ENCODE data around the gene GNAT3. TPM values are rescaled to one million over a fixed set of nuclear protein-coding genes. Genes with fewer than 3 reads are reported as not detected.

GNAT3 gene
- total RNA-seq, 1 donor from 2014 or later, result not detected

DNA sequence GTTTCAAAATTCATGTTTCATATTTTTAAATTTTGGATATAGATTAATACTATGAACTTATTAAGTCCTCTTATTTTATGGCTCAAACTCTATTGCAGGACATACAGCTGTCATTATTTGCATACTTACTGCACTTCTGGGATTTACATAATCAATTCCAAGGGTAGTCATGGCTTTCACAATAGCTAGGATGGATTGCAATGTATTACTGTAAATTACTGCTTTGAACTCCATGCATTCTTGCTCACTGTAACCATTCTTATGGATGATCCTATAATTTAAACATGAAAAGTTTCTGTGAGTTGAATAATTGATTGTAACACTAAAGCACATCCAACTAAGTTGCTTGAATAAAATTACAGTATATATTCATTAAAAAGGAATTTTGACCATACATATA, 23.5 kb downstream of the GNAT3 start:
- Histone ChIP-seq H3K27ac (ENCODE audit: low read depth, low read length) (no peak overlapping the region), H3K9ac (ENCODE audit: low read depth in 1 of 3, low read length in 3 of 3) (no peak overlapping the region), H3K4me1 (ENCODE audit: control insufficient read depth in 3 of 3, insufficient read depth in 3 of 3, low read length in 3 of 3) (peaks cover 0 to 6% (median 0%) of the 10 kb centered on the region in 3 donors), H3K36me3 (ENCODE audit: control insufficient read depth in 3 of 3, insufficient read depth in 3 of 3, low read length in 3 of 3) (no peaks in the 10 kb centered on the region), H3K4me3 (ENCODE audit: low read length in 3 of 3) (no peak overlapping the region), H3K9me3 (ENCODE audit: control insufficient read depth in 3 of 3, low read length in 3 of 3) (no peaks in the 10 kb centered on the region), H3K27me3 (ENCODE audit: control insufficient read depth in 3 of 3, insufficient read depth in 3 of 3, low read length in 3 of 3) (no peaks in the 10 kb centered on the region)

DNA sequence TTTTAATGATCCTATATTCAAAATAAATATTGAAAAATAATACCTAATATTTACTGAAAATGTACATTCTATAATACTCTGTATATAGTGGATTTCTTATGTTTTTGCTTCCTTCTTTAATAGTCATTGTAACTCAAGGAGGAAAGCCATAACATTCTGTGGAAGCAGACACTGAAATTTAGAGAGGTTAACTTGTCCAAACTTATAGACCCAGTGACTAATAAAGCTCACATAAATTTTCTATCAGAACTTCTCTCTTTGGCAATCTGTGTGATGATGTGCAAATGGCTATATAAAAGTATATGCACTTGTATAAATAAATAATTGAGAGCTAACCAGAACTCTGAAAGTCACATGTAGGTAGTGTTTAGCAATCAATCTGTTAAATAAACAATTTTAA, 26.1 kb downstream of the GNAT3 start:
- Histone ChIP-seq H3K9me3 (ENCODE audit: control insufficient read depth in 3 of 3, low read length in 3 of 3) (no peaks in the 10 kb centered on the region), H3K4me1 (ENCODE audit: control insufficient read depth in 3 of 3, insufficient read depth in 3 of 3, low read length in 3 of 3) (peaks cover 0 to 6% (median 0%) of the 10 kb centered on the region in 3 donors), H3K9ac (ENCODE audit: low read depth in 1 of 3, low read length in 3 of 3) (no peak overlapping the region), H3K4me3 (ENCODE audit: low read length in 3 of 3) (no peak overlapping the region), H3K27ac (ENCODE audit: low read depth, low read length) (no peak overlapping the region), H3K27me3 (ENCODE audit: control insufficient read depth in 3 of 3, insufficient read depth in 3 of 3, low read length in 3 of 3) (no peaks in the 10 kb centered on the region), H3K36me3 (ENCODE audit: control insufficient read depth in 3 of 3, insufficient read depth in 3 of 3, low read length in 3 of 3) (no peaks in the 10 kb centered on the region)

DNA sequence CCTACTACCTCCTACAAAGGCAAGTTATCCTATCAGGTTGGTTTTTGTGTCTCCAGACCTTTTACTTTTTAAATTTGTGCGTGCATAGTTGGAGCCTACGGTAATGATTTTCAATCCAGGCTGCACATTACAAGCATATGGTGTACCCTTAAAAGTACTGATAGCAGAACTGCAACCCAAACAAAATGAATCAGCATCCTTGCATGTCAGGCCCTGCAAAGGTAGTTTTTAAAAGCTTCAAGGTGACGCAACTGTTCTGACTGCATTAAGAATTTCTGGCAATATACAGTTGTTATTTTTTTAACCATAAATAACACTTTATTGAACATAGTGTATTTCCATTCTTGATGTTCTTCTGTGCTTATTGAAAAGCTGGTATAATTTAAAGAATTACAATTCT, 28.9 kb downstream of the GNAT3 start:
- Histone ChIP-seq H3K9ac (ENCODE audit: low read depth in 1 of 3, low read length in 3 of 3) (no peak overlapping the region), H3K27me3 (ENCODE audit: control insufficient read depth in 3 of 3, insufficient read depth in 3 of 3, low read length in 3 of 3) (no peaks in the 10 kb centered on the region), H3K27ac (ENCODE audit: low read depth, low read length) (no peak overlapping the region), H3K36me3 (ENCODE audit: control insufficient read depth in 3 of 3, insufficient read depth in 3 of 3, low read length in 3 of 3) (no peaks in the 10 kb centered on the region), H3K4me3 (ENCODE audit: low read length in 3 of 3) (no peak overlapping the region), H3K9me3 (ENCODE audit: control insufficient read depth in 3 of 3, low read length in 3 of 3) (no peaks in the 10 kb centered on the region), H3K4me1 (ENCODE audit: control insufficient read depth in 3 of 3, insufficient read depth in 3 of 3, low read length in 3 of 3) (peaks cover 0 to 2% (median 0%) of the 10 kb centered on the region in 3 donors)

DNA sequence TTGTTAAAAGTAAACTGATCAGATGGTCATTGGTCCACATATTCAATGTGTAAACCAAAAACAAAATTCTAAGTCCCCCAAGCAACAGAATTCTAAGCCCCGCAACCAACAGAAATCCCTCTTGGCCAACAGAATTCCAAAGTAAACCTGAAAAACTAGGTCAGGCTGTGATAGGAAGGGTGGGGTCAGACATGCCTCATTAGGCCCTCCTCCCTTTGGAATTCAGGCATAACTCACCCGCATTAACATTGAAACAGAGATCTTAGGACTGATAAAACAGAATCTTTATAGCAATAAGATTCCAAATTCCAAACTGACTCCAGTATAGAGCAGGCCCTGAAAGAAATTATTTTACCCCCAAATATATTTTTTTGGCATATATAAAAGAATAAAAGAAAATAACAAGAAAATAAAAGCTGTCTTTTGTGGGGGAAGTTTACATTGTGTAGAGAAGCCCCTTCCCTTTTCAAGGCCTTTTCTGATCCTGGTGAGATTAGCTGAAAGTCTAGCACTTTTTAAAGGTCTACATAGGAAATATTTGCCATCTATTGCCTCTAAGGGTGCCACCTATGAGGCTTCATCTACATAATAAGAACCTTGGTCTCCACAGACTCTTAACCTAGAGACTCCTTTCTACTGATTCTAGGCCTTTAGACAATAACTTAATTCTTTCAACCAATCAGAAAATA, 30.5 kb downstream of the GNAT3 start:
- no peak overlapping the region for H3K27ac ChIP-seq (ENCODE audit: low read depth, low read length)
- no peaks in the 10 kb centered on the region for H3K27me3 ChIP-seq (ENCODE audit: control insufficient read depth in 3 of 3, insufficient read depth in 3 of 3, low read length in 3 of 3)
- peaks cover 0 to 3% (median 0%) of the 10 kb centered on the region in 3 donors for H3K4me1 ChIP-seq (ENCODE audit: control insufficient read depth in 3 of 3, insufficient read depth in 3 of 3, low read length in 3 of 3)
- H3K4me3 ChIP-seq (ENCODE audit: low read length in 3 of 3), result no peak overlapping the region
- no peaks in the 10 kb centered on the region for H3K36me3 ChIP-seq (ENCODE audit: control insufficient read depth in 3 of 3, insufficient read depth in 3 of 3, low read length in 3 of 3)
- H3K9ac ChIP-seq (ENCODE audit: low read depth in 1 of 3, low read length in 3 of 3), result no peak overlapping the region
- no peaks in the 10 kb centered on the region for H3K9me3 ChIP-seq (ENCODE audit: control insufficient read depth in 3 of 3, low read length in 3 of 3)

DNA sequence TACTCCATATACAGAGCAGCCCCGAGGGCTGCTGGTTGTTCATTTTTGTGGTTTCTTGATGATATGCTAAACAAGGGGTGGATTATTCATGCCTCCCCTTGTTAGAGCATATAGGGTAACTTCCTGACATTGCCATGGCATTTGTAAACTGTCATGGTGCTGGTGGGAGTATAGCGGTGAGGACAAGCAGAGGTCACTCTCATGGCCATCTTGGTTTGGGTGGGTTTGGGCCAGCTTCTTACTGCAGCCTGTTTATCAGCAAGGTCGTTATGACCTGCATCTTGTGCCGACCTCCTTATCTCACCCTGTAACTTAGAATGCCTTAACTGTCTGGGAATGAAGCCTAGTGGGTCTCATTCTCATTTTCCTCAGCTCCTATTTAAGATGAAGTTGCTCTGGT, 31.3 kb downstream of the GNAT3 start:
- no peak overlapping the region for H3K27ac ChIP-seq (ENCODE audit: low read depth, low read length)
- peaks cover 0 to 3% (median 0%) of the 10 kb centered on the region in 3 donors for H3K4me1 ChIP-seq (ENCODE audit: control insufficient read depth in 3 of 3, insufficient read depth in 3 of 3, low read length in 3 of 3)
- no peaks in the 10 kb centered on the region for H3K9me3 ChIP-seq (ENCODE audit: control insufficient read depth in 3 of 3, low read length in 3 of 3)
- H3K9ac ChIP-seq (ENCODE audit: low read depth in 1 of 3, low read length in 3 of 3), result no peak overlapping the region
- no peaks in the 10 kb centered on the region for H3K36me3 ChIP-seq (ENCODE audit: control insufficient read depth in 3 of 3, insufficient read depth in 3 of 3, low read length in 3 of 3)
- no peak overlapping the region for H3K4me3 ChIP-seq (ENCODE audit: low read length in 3 of 3)
- H3K27me3 ChIP-seq (ENCODE audit: control insufficient read depth in 3 of 3, insufficient read depth in 3 of 3, low read length in 3 of 3), result no peaks in the 10 kb centered on the region

DNA sequence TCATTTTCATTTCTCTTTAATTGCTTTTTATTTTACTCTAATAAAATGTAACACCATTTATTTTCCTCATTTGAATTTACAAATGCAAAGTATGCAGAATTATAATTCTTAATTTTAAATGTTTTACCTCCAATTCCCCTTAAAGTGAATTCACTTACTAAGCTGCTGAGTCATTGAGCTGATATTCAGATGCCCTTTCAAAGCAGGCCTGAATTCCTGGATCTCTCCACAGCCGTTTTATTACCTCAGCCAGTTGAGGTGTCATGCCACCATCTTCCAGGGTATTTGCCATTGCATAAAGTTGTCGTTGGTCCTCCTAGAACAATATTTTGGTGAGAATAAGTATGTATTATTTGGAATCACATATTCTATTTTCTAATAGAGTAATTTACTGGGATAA, 33.2 kb downstream of the GNAT3 start:
- no peak overlapping the region for H3K9ac ChIP-seq (ENCODE audit: low read depth in 1 of 3, low read length in 3 of 3)
- no peaks in the 10 kb centered on the region for H3K36me3 ChIP-seq (ENCODE audit: control insufficient read depth in 3 of 3, insufficient read depth in 3 of 3, low read length in 3 of 3)
- H3K4me3 ChIP-seq (ENCODE audit: low read length in 3 of 3), result no peak overlapping the region
- peaks cover 0 to 3% (median 0%) of the 10 kb centered on the region in 3 donors for H3K4me1 ChIP-seq (ENCODE audit: control insufficient read depth in 3 of 3, insufficient read depth in 3 of 3, low read length in 3 of 3)
- H3K27me3 ChIP-seq (ENCODE audit: control insufficient read depth in 3 of 3, insufficient read depth in 3 of 3, low read length in 3 of 3), result no peaks in the 10 kb centered on the region
- H3K27ac ChIP-seq (ENCODE audit: low read depth, low read length), result no peak overlapping the region
- no peaks in the 10 kb centered on the region for H3K9me3 ChIP-seq (ENCODE audit: control insufficient read depth in 3 of 3, low read length in 3 of 3)

DNA sequence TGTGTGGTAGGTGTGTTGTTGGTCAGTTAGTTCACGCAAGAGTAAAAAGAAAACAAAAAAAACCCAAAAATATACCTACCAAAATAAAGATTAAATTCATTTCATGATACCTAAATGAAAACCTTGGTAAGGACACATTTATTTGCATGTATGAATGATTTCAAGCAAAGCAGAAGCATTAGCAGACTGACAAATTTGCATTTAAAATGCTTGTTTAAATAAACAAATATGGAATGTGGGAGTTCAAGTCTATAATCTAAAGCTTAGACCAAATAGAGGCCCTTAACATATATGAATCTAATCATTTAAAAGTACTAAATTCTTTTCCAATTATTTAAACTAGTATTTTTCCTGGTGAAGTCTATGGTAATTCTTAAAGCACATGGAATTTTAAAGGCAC, 35.8 kb downstream of the GNAT3 start:
- no peaks in the 10 kb centered on the region for H3K27me3 ChIP-seq (ENCODE audit: control insufficient read depth in 3 of 3, insufficient read depth in 3 of 3, low read length in 3 of 3)
- peaks cover 2 to 9% (median 8%) of the 10 kb centered on the region in 3 donors for H3K4me1 ChIP-seq (ENCODE audit: control insufficient read depth in 3 of 3, insufficient read depth in 3 of 3, low read length in 3 of 3)
- no peak overlapping the region for H3K4me3 ChIP-seq (ENCODE audit: low read length in 3 of 3)
- H3K9ac ChIP-seq (ENCODE audit: low read depth in 1 of 3, low read length in 3 of 3), result no peak overlapping the region
- no peak overlapping the region for H3K27ac ChIP-seq (ENCODE audit: low read depth, low read length)
- H3K9me3 ChIP-seq (ENCODE audit: control insufficient read depth in 3 of 3, low read length in 3 of 3), result no peaks in the 10 kb centered on the region
- no peaks in the 10 kb centered on the region for H3K36me3 ChIP-seq (ENCODE audit: control insufficient read depth in 3 of 3, insufficient read depth in 3 of 3, low read length in 3 of 3)

DNA sequence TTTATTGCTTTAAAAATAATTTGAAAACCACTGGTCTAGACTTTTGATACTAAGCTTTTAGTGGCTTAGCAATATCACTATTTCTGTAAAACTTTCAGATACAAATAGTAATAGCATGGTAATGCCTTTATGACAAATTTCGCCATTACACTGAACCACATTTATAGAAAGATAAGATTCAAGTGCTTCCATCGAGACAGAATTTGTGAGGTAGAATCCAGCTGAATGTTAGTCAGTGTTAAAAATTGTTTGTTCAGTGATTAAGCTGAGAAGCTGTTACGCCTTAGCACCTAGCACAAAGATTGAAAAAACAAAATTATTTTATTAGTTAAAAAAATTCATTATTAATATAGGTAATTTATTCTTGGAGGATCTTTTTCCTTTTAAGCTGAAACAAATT, 36.5 kb downstream of the GNAT3 start:
- Histone ChIP-seq H3K9me3 (ENCODE audit: control insufficient read depth in 3 of 3, low read length in 3 of 3) (no peaks in the 10 kb centered on the region), H3K4me1 (ENCODE audit: control insufficient read depth in 3 of 3, insufficient read depth in 3 of 3, low read length in 3 of 3) (peaks cover 2 to 9% (median 8%) of the 10 kb centered on the region in 3 donors), H3K4me3 (ENCODE audit: low read length in 3 of 3) (no peak overlapping the region), H3K36me3 (ENCODE audit: control insufficient read depth in 3 of 3, insufficient read depth in 3 of 3, low read length in 3 of 3) (no peaks in the 10 kb centered on the region), H3K27me3 (ENCODE audit: control insufficient read depth in 3 of 3, insufficient read depth in 3 of 3, low read length in 3 of 3) (no peaks in the 10 kb centered on the region), H3K27ac (ENCODE audit: low read depth, low read length) (no peak overlapping the region), H3K9ac (ENCODE audit: low read depth in 1 of 3, low read length in 3 of 3) (no peak overlapping the region)

DNA sequence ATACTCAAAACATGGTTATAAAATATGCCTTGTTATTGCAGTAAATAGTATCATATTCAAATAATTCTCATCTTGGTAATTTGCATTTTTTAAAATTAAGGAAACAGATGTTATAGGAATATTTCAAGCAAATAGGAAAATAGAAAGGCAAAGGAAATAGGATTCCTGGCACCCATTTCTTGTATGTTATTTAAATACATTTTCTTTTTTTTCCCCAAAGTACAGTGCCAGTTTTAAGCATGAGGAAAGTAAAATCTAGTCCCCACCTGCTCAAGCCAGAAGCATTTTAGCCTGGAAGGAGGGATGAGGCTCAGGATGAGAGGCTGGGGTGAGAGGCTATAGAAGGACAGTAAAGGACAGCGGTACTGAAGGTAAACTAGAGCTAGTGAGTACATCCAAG, 38.1 kb downstream of the GNAT3 start:
- no peak overlapping the region for H3K4me3 ChIP-seq (ENCODE audit: low read length in 3 of 3)
- H3K9ac ChIP-seq (ENCODE audit: low read depth in 1 of 3, low read length in 3 of 3), result no peak overlapping the region
- peaks cover 2 to 9% (median 8%) of the 10 kb centered on the region in 3 donors for H3K4me1 ChIP-seq (ENCODE audit: control insufficient read depth in 3 of 3, insufficient read depth in 3 of 3, low read length in 3 of 3)
- no peaks in the 10 kb centered on the region for H3K9me3 ChIP-seq (ENCODE audit: control insufficient read depth in 3 of 3, low read length in 3 of 3)
- no peaks in the 10 kb centered on the region for H3K27me3 ChIP-seq (ENCODE audit: control insufficient read depth in 3 of 3, insufficient read depth in 3 of 3, low read length in 3 of 3)
- H3K36me3 ChIP-seq (ENCODE audit: control insufficient read depth in 3 of 3, insufficient read depth in 3 of 3, low read length in 3 of 3), result no peaks in the 10 kb centered on the region
- H3K27ac ChIP-seq (ENCODE audit: low read depth, low read length), result no peak overlapping the region

DNA sequence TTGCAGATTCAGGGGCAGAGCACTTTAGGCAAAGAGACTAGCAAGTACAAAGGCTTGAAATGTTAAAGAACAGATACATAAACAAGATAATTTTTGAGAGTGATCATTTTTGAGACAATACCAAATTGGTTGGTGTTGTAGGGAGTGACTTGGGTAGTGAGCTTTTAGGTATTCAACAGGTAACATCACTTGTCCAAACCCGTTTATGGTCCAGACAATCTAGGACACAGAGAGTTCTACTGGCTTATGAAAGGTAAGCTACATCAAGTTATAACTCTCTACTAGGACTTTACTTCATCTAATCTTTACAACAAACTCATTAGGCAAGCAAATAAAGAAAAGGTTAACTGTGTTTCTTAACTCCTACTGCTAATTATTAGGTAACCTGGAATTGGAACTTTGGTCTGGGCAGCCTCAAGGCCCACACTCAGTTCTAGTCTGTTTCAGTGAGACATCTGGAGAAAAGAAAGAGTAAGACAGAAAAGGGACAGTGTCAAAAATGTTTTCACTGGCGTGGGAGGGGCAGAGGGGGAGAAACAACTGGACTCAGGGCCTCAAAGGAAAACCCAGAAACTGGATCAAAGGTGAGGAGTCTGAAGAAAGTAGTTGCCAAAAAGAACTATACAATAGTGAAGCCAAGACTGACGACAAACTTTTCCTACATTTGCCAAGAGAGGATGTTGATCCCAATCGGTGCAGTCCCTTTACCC, 39.2 kb downstream of the GNAT3 start:
- H3K4me1 ChIP-seq (ENCODE audit: control insufficient read depth in 3 of 3, insufficient read depth in 3 of 3, low read length in 3 of 3), result peaks cover 2 to 9% (median 6%) of the 10 kb centered on the region in 3 donors

More for the DNA sequence above, 39.2 kb downstream of the GNAT3 start:
- no peaks in the 10 kb centered on the region for H3K9me3 ChIP-seq (ENCODE audit: control insufficient read depth in 3 of 3, low read length in 3 of 3)
- no peak overlapping the region for H3K9ac ChIP-seq (ENCODE audit: low read depth in 1 of 3, low read length in 3 of 3)
- H3K4me3 ChIP-seq (ENCODE audit: low read length in 3 of 3), result no peak overlapping the region
- no peaks in the 10 kb centered on the region for H3K36me3 ChIP-seq (ENCODE audit: control insufficient read depth in 3 of 3, insufficient read depth in 3 of 3, low read length in 3 of 3)
- no peak overlapping the region for H3K27ac ChIP-seq (ENCODE audit: low read depth, low read length)
- no peaks in the 10 kb centered on the region for H3K27me3 ChIP-seq (ENCODE audit: control insufficient read depth in 3 of 3, insufficient read depth in 3 of 3, low read length in 3 of 3)

Data from skeletal muscle tissue (tissue), 4 donors.